ENCODE data around the gene DENND5B. TPM values are rescaled to one million over a fixed set of nuclear protein-coding genes. Genes with fewer than 3 reads are reported as not detected.
"Not testable (repeated sequence)": the region's sequence is repeated elsewhere in the genome, so short reads cannot be mapped to it uniquely, and the experiment has no call there.

Gene DENND5B
- total RNA-seq, 1 experiment from 2014 or later, result 34.9 TPM

- TF ChIP-seq, protein P1, sequence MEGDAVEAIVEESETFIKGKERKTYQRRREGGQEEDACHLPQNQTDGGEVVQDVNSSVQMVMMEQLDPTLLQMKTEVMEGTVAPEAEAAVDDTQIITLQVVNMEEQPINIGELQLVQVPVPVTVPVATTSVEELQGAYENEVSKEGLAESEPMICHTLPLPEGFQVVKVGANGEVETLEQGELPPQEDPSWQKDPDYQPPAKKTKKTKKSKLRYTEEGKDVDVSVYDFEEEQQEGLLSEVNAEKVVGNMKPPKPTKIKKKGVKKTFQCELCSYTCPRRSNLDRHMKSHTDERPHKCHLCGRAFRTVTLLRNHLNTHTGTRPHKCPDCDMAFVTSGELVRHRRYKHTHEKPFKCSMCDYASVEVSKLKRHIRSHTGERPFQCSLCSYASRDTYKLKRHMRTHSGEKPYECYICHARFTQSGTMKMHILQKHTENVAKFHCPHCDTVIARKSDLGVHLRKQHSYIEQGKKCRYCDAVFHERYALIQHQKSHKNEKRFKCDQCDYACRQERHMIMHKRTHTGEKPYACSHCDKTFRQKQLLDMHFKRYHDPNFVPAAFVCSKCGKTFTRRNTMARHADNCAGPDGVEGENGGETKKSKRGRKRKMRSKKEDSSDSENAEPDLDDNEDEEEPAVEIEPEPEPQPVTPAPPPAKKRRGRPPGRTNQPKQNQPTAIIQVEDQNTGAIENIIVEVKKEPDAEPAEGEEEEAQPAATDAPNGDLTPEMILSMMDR (IDR thresholded peaks at IDR 0.05; ENCODE audit: insufficient read depth in 1 of 2, low read depth in 1 of 2, low read length in 1 of 2, severe bottlenecking in 1 of 2, unreplicated experiment in 1 of 2), result no peak
- Histone ChIP-seq H3K27me3 (replicated peaks; ENCODE audit: control insufficient read depth, insufficient read depth, low read length) (peaks cover 1% of the 10 kb centered on the region), H3K4me1 (no peaks in the 10 kb centered on the region; the same call in 1 of the 2 replicates), H3K9me3 (no peaks in the 10 kb centered on the region), H3K4me3 (ENCODE audit: low read depth, low read length) (no peak overlapping the region), H3K36me3 (ENCODE audit: control insufficient read depth, insufficient read depth, low read length) (peaks cover 2% of the 10 kb centered on the region; the same call in 1 of the 2 replicates)
- Mint-ChIP-seq H3K27ac (ENCODE audit: unreplicated experiment) (no peak overlapping the region), H3K9me3 (ENCODE audit: unreplicated experiment) (no peaks in the 10 kb centered on the region), H3K27me3 (ENCODE audit: insufficient read depth, unreplicated experiment) (no peaks in the 10 kb centered on the region), H3K36me3 (ENCODE audit: insufficient read depth, unreplicated experiment) (no peaks in the 10 kb centered on the region), H3K4me1 (ENCODE audit: low read depth, unreplicated experiment) (no peaks in the 10 kb centered on the region), H3K4me3 (ENCODE audit: unreplicated experiment) (no peak overlapping the region)
- intact Hi-C loops (cut with micrococcal nuclease; ENCODE audit: unreplicated experiment), result loop anchor here (10.0 kb wide), 1 partner anchor 900 kb away; no protein-coding TSS in a partner anchor
- ChIA-PET POLR2A (no interaction called here), CTCF (no interaction called here)
- DNase-seq, result no peak
- BruUV-seq (replicated peaks), result no TSS peak
Observed at GRCh38 chr12:31405021-31405420, 185.9 kb downstream of the DENND5B start.

- H3K4me3 ChIP-seq (ENCODE audit: low read depth, low read length); BruUV-seq (replicated peaks); H3K4me1 ChIP-seq; H3K27me3 Mint-ChIP-seq (ENCODE audit: insufficient read depth, unreplicated experiment); H3K4me1 Mint-ChIP-seq (ENCODE audit: low read depth, unreplicated experiment); H3K4me3 Mint-ChIP-seq (ENCODE audit: unreplicated experiment); H3K9me3 Mint-ChIP-seq (ENCODE audit: unreplicated experiment); H3K27me3 ChIP-seq (replicated peaks; ENCODE audit: control insufficient read depth, insufficient read depth, low read length); H3K36me3 ChIP-seq (ENCODE audit: control insufficient read depth, insufficient read depth, low read length); H3K9me3 ChIP-seq; H3K27ac Mint-ChIP-seq (ENCODE audit: unreplicated experiment); H3K36me3 Mint-ChIP-seq (ENCODE audit: insufficient read depth, unreplicated experiment): not testable (repeated sequence)
- DNase-seq, result peak; percentile 88
- TF ChIP-seq, protein P1 (IDR thresholded peaks at IDR 0.05; ENCODE audit: insufficient read depth in 1 of 2, low read depth in 1 of 2, low read length in 1 of 2, severe bottlenecking in 1 of 2, unreplicated experiment in 1 of 2), result peak; percentile 95 to 96
- ChIA-PET CTCF (interaction anchor here (0.6 to 2.0 kb wide), 27 partner anchors 8 to 1175 kb away, joined by 3 to 18 read pairs (median 4); partner anchors contain the start of genes ETFBKMT and SINHCAF), POLR2A (interaction anchor here (0.5 to 2.2 kb wide), 3 partner anchors 18 to 187 kb away, joined by 3 to 5 read pairs (median 3); no protein-coding TSS in a partner anchor)
- intact Hi-C loops (cut with micrococcal nuclease; ENCODE audit: unreplicated experiment), result loop anchor here (1.0 to 10.0 kb wide), 6 partner anchors 32 to 902 kb away; partner anchors contain the start of gene DENND5B
Observed at GRCh38 chr12:31403099-31403607, 187.8 kb downstream of the DENND5B start.

- H3K9me3 ChIP-seq, result no peaks in the 10 kb centered on the region
Observed at GRCh38 chr12:31393004-31393550, 197.9 kb downstream of the DENND5B start.

More at GRCh38 chr12:31393004-31393550, 197.9 kb downstream of the DENND5B start:
- TF ChIP-seq, protein P1 (IDR thresholded peaks at IDR 0.05; ENCODE audit: insufficient read depth in 1 of 2, low read depth in 1 of 2, low read length in 1 of 2, severe bottlenecking in 1 of 2, unreplicated experiment in 1 of 2), result no peak
- peak in 1 of 2 experiments; percentile 14 for DNase-seq
- Mint-ChIP-seq H3K4me1 (ENCODE audit: low read depth, unreplicated experiment) (peaks cover 18% of the 10 kb centered on the region), H3K4me3 (ENCODE audit: unreplicated experiment) (no peak overlapping the region), H3K27me3 (ENCODE audit: insufficient read depth, unreplicated experiment) (no peaks in the 10 kb centered on the region), H3K36me3 (ENCODE audit: insufficient read depth, unreplicated experiment) (peaks cover 3% of the 10 kb centered on the region), H3K9me3 (ENCODE audit: unreplicated experiment) (no peaks in the 10 kb centered on the region), H3K27ac (ENCODE audit: unreplicated experiment) (no peak overlapping the region)
- no TSS peak for BruUV-seq (replicated peaks)
- POLR2A ChIA-PET, result no interaction called here
- H3K27me3 ChIP-seq (replicated peaks; ENCODE audit: control insufficient read depth, insufficient read depth, low read length), result no peaks in the 10 kb centered on the region
- peaks cover 27% of the 10 kb centered on the region; the same call in 1 of the 2 replicates for H3K4me1 ChIP-seq
- CTCF ChIA-PET, result no interaction called here
- H3K4me3 ChIP-seq (ENCODE audit: low read depth, low read length), result no peak overlapping the region
- intact Hi-C loops (cut with micrococcal nuclease; ENCODE audit: unreplicated experiment), result no loop called here
- peaks cover 3% of the 10 kb centered on the region; the same call in 1 of the 2 replicates for H3K36me3 ChIP-seq (ENCODE audit: control insufficient read depth, insufficient read depth, low read length)

Measured in Caco-2 (cell line).